GM18508 (cell line): ENCODE measurements around the gene HFE.

ENCODE experiments used
- ATAC-seq: cut with Tn5 transposase; IDR thresholded peaks from one replicate; pipeline ENCODE4 v1.9.1; 2021; ENCODE audit warnings: moderate number of reproducible peaks; ENCODE audit not compliant: insufficient read depth, unreplicated experiment

HFE gene

DNA sequence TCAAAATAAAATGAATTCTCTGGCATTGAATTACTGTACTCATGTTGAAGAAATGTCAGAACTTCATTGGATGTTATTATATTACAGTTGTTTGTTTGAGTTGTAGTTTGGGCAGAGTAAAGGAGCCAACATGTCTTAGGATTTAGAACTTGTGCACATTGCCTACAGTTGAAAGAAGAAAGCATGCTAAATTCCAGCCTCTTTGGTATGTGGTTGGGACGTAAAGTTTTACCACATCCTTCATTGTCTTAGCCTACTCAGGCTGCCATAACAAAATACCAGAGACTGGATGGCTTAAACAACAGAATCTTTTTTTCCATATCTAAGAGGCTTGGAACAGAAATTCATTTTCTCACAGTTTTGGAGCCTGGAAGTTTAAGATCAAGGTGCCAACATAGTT is 42.4 kb downstream of the HFE start:
- ATAC-seq: no peak

DNA sequence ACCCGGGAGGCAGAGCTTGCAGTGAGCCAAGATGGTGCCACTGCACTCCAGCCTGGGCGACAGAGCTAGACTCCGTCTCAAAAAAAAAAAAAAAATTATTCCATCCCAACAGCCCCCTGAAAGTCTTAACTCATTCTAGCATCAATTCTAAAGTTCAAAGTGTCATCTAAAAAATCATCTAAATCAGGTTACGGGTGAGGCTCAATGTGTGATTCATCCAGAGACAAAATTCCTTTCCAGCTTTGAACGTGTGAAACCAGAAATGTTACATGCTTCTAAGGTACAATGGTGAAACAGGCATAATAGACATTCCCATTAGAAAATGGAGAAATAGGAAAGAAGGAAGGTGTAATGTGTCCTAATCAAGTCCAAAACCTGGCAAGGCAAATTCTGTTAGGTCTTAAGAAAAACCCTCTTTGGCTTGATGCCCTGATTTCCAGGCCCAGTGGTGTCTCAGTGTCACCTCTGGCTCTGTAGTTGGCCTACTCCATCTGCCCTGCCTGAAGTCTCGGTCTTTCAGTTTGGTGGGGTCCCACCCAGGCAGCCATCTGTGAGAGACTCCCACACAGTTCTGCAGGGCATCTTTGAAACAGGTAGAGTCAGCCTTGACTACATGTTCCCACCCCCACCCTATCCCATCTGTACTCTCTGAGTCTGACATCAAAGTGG is 43.5 kb downstream of the HFE start:
- ATAC-seq: no peak

DNA sequence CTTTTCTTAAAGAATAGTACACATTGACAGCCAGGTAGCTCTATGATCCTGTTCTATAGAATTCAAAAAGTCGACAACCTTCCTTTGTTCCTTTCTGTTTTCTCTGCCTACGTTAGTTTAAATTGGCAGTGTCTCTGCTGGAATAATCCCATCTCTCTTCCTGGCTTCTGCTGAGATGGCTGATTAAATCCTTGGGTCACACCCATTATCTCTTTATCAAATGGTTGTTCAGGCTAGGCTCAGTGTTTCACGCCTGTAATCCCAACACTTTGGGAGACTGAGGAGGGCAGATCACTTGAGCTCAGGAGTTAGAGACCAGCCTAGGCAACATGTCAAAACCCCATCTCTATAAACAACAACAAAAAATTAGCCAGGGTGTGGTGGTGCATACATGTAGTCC is 44.4 kb downstream of the HFE start:
- no peak for ATAC-seq

- ATAC-seq: no peak
Measured at GRCh38 chr6:26133730-26134129, 46.5 kb downstream of the HFE start.

- ATAC-seq: no peak
Measured at GRCh38 chr6:26136321-26136720, 49.1 kb downstream of the HFE start.

DNA sequence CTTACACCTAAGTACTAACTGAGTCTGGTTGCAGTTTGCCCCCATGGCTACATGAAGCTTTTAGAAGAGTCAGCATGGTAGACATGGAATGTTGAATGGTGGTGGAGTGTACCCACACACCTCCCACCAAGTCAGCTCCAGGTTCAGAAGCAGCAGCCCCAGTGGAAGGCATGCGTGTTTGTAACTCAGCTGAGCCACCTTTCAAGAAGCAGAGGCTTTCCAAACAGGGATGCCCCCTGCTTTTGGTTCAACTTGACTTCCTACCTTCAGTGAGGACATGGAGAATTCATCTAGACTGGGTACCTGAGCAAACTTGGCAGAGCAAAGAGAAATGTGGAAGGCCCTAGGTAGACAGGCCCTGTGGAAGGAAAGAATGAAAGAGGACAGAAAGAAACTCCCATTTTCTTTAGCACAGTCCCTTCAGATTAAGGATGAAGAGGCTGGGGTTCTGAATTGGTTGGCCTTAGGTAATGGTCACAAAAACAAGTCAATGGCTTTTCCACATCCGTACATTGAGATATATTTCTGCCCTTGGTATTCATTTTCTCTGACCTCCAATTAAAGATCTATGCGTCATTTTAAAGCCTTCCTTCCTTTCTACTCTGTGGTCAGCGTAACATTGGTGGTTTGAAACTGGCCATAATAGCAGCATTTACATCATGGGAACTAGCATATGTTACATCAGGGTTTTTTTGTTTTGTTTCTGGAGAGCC is 53.2 kb downstream of the HFE start:
- ATAC-seq: no peak

DNA sequence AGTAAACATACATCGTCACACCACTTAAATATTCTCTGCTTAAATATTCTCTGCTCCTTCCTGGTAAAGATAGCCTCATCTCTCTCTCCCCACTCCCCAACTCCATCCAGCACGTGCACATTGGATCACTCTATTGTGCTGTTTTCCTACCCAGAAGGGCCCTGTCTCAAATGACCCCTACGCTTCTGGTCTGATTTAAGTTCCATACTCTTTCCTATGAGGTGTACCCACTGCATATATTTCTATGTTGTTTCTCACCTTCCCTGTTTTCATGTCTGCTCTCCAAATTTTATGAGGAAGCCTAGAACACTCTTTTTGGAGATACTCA is 53.7 kb downstream of the HFE start:
- ATAC-seq: no peak

GRCh38 chr6:26141378-26141904 is 54.2 kb downstream of the HFE start:
- no peak for ATAC-seq

- no peak for ATAC-seq
Measured at GRCh38 chr6:26142026-26142425, 54.8 kb downstream of the HFE start.
